GM12891 (cell line): ENCODE results near the gene RBM20.

ENCODE experiments used
- PAX5 ChIP-seq: IDR thresholded peaks from 2 replicates; pipeline ENCODE4 v1.6.1; 2011; ENCODE audit warnings: low read length, moderate library complexity, mild to moderate bottlenecking; ENCODE audit not compliant: insufficient read depth, severe bottlenecking
- POLR2A ChIP-seq: IDR thresholded peaks from 2 replicates; pipeline ENCODE4 v1.6.1; 2011; ENCODE audit warnings: low read depth, low read length, control low read depth
- POLR2AphosphoS5 ChIP-seq: IDR thresholded peaks from 2 replicates; pipeline ENCODE4 v1.6.1; 2011; ENCODE audit warnings: low read depth, low read length, control low read depth
- POU2F2 ChIP-seq: IDR thresholded peaks from 2 replicates; pipeline ENCODE4 v1.6.1; 2011; ENCODE audit warnings: low read depth, mild to moderate bottlenecking, control low read depth, low read length, moderate library complexity
- SPI1 ChIP-seq: IDR thresholded peaks from 2 replicates; pipeline ENCODE4 v1.6.1; 2011; ENCODE audit warnings: low read depth, low read length, control low read depth
- TAF1 ChIP-seq: IDR thresholded peaks from 2 replicates; pipeline ENCODE4 v1.6.1; 2011; ENCODE audit warnings: low read depth, low read length, control low read depth

DNA sequence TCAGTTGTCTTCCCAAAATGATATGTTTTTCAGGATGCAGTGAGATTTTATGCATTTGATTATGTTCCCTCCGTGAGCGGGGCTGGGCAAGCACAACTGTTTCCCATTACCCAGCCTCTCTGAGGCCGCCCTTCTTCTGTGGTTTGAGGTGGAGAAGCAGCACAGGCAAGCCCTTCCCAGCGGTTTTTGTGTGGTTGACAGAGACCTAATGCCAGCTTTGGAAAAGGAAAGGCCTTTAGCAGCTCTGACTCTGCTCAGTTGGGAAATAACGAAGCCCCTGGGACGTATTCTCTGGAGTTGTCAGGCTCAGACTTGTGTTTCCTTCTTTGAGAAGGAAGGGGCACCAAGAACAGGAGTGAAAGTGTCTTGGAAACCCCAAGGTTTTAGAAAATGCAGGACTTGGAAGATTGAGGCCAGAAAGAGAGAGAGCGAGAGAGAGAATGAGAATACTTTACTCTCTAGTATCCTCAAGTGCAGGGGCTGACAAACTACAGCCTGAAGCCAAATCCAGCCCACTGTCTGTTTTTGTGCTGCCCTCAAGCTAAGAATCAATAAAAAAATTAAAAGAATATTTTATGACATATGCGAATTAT lies 207.0 kb downstream of the RBM20 start:
- no peak for TF ChIP-seq POLR2AphosphoS5
- no peak for TF ChIP-seq TAF1
- no peak for TF ChIP-seq POLR2A
- TF ChIP-seq SPI1: no peak
- TF ChIP-seq PAX5: no peak
- TF ChIP-seq POU2F2: no peak
